HTERT RPE-1 (cell line): ENCODE measurements around the gene NTSR2.
"Not testable (repeated sequence)": the region's sequence is repeated elsewhere in the genome, so short reads cannot be mapped to it uniquely, and the experiment has no call there.

Experiments
- in situ Hi-C: fragments of 300-500 bp; cut with MboI; formaldehyde crosslinking; loops from 4 replicates; pipeline ENCODE4 v1.14.3; 2020; ENCODE audit warnings: low sequenced_read_pairs

Gene NTSR2

DNA sequence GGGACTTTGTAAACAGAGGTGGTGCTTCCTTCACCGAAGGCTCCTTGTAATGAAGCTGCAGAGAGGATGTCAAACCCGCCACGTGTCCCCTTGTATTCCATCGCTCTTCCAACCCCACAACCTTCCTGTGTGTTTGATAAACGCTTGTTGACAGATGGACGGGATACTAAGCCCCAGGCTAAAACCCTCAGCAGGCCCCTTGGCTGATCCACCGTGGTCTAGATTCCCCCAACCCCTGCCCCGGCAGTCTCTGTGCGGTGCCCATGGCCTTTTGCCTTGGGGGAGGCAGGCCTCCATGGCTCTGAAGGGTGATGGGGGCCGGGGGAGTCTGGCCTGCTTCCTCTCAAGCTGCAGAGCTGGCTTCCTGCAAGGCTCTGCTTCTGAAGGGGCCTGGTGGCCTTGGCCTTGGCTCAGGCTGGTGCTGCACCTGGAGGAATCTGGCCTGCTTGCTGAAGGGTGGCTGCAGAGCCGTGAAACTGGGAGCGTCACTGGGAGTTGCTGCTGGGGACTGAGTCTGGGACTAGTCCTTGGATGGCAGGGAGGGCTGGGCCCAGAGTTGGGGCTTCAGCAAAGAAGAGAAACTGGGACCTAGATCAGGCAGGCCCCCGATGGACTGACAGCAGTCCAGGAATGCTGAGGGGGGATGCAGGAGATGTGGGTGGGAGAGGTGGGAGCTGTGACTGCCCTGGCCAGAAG is 9.6 kb upstream of the NTSR2 start:
- in situ Hi-C loops = no loop called here

DNA sequence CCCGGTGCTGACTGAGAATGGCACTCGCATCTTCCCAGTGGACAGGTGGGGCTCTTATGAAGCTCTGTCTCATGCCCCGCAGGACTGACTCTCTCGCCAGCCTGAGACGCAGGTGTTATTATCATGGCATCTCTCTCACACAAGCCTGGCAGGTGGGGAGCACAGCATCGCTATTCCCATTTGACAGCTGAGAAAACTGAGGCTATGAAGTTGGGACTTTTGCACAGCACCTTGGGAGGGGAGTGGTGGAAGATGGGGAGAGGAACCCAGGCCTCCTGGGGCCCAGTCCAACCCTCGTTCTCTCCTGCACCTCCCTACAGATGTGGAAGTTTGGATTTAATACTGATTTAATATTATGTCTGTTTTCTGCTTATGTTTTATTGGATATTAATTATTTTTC is 9.0 kb upstream of the NTSR2 start:
- in situ Hi-C loops = no loop called here

DNA sequence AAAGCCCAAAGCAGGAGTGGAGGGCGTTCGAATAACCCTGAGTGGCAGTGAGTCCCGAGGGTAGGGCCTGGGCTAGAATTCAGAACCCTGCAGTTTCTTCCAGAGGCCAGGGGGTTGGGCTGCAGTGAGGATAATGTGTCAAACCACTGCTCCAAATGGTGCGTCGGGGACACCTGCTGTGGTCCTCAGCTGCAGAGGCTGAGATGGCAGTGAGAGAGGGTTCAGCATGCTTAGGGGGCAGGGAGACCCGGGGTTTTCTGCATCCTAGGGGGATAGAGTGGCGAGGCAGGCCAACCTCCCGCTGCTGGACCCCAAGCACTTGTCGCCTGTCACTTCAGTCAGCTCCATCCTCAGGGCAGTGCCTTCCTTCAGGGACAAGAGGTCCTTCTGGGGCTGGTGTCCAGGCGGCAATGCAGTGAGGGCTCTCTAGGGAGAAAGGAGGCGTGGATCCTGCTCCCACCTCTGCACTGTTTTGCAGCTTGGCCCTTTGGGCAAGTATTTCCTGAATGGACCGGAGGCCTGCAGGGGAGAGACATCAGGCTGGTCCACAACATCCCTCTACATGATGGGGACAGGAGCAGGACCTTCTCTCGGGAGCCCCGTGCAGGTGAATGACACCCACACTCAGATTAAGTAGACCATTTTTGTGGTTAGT is 8.4 kb upstream of the NTSR2 start:
- in situ Hi-C loops = no loop called here

DNA sequence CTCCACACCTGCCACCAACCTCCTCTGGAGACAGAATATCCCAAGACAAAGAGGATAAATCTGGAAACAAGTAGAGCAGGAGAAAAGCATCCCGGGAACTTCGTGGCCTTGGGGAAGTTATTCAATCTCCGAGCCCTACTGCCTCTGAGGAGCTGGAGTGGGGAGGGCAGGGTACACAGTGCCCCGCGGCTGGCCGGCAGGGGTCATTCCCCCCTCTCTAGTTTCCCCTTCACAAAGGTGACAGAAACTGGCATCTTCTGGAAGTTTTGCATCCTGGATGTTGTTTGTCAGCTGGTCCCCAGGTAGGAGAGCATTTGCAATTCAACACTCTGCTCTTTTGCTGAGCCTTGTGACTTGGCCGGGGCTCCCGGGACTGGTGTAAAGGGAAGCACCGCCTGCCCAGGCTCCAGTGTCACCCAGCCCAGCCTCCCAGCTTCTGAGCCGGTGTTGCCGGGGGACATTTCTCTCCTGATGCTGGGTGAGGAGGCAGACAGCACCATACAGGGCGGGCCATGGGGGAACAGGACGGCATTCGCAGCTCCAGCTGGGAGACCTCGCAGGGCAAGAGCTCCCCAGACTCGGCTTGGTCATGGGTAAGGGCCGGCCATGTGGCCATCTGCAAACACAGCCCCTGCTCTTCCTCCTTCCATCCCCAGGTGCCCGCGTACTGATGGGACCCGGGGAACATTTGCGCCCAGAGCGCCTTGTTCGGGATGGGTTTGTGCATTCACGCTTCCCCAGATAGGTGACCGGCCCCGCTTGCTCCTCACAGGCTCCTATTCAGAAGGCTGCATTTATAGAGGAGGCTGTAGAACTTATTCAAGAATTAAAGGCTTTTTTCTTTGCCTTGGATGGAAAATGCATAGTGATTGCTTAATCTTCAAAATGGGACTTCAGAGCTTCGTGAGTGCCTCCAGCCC is 7.4 kb upstream of the NTSR2 start:
- in situ Hi-C loops = no loop called here

DNA sequence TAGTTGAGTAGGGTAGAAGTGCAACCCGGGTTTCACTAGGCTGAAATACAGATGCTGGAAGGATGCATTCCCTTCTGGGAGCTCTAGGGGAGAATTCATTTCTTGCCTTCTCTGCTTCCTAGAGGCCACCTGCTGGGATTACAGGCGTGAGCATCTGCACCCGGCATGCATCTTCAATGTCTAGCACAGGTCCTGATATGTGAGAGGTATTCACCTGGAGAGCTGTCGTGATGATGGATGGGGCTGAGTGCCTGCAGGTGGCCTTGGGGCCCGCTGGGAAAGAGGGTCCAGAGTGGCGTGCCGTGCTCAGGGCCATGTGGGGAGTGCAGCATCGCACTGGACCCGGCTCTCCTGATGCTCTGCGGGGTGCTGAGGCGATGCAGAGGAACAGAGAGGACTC is 6.6 kb upstream of the NTSR2 start:
- in situ Hi-C loops = no loop called here

DNA sequence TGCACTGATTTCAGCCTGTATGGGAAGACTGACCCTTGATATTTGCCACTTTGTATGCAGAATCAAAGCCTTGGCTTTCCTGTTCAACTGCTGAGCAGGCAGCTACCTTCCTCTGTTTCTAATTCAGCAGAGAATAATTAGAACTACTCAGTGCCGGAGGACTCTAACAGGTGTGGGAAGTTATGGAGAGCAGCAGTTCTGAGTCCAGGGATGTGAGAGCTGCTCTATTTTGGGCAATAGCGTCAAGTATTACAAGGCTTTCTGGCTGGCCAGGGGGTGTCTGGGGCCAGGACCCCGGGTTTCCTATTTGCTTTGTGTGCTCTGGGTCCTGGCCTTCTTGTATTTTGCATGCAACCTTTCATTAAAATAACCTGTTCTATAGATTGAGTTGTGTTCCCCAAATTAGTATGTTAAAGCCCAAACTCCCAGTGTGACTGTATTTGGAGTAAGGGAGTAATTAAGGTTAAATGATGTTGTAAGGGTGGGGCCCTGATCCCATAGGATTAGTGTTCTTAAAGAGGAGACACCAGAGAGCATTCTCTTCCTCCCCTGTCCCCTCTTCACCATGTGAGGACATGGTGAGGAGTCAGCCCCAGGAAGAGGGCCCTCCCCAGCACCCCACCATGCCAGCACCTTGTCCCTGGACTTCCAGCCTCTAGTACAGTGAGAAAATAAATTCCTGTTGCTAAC is 5.6 kb upstream of the NTSR2 start:
- in situ Hi-C loops = no loop called here

DNA sequence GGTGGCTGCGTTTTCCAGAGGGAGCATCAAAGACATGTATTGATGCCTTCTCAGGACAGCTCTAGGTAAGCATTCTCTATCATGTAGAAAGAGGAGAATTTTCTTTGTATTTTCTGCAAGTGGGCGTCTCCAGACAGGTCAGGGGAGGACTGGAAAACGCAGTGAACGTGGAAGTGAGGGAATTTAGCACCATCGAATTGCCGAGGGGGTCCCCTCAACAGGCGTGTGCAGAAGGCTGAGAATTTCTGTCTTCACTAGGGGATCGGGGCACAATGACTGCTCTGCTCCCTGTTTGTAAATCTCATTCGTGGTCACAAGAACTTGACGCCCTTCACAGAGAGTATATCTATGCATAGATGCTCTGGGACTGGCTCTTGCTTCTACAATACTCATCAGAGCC is 5.0 kb upstream of the NTSR2 start:
- in situ Hi-C loops = no loop called here

DNA sequence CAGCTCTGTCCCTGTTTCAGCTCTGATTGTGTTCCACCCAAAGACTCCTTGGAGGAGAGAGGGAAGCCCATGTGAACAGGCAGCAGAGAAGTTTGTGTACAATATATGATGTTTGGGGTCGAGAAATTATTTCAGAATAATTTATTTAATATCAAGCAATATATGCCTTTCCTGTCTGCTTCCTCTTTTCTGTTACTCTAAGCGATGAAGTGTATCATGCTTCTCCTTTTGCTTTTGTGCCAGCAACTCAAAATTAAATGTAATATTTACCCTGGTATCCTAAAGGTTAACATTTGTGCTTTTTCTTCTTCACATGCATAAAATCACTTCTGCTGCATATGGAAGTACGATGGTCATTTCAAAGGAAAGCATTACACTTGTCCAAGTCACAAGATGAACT is 2.4 kb upstream of the NTSR2 start:
- in situ Hi-C loops = no loop called here

DNA sequence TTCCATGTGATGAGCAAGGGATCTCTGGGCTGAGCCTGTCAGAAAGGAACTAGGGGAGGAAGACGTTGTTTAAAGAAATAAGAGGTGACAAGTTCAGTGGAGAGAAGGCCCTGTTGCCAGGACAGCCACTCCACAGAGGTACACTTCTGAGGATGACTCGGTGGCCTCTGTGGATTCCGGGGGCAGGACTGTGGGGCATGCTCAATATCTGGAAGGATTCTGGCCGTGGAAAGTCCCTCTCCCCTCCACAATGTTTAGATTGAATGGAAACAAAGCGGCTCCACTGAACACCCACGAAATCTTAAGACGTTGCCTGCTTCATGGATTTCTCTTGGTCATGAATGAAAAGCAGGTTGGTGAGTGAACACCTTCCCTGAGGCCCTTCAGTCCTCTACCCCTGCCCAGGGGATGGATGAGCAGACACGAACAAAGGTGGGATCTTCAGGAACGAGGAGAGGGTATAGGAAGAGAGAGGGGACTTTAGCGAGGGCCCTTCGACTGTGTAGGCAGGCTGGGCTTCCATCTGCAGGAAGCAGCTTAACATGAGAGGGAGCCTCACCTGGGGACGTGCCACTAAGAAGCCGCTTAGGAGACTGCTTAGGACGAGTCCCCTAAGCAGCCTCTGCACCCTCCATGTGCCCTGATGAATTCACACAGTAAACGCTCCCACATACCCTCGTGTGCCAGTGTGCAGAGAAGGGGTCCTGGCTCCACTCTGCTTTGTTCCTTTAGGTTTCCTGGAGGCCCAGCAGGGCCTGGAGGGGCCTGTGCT is 1.9 kb downstream of the NTSR2 start:
- in situ Hi-C loops = no loop called here

DNA sequence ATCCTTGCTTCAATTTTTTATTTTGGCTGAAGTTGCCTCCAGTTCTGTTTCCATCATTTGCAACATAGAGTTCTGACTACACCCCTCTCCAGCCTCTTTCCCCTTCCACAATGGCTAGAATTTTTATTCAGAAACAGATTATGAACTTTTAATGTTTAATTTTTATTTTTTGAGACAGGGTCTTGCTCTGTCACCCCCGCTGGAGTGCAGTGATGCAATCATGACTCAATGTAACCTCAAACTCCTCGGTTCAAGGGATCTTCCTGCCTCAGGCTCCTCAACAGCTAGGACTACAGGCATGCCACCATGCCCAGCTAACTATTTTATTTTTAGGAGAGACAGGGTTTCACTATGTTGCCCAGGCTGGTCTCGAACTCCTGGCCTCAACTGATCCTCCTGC is 2.8 kb downstream of the NTSR2 start:
- in situ Hi-C loops = no loop called here

DNA sequence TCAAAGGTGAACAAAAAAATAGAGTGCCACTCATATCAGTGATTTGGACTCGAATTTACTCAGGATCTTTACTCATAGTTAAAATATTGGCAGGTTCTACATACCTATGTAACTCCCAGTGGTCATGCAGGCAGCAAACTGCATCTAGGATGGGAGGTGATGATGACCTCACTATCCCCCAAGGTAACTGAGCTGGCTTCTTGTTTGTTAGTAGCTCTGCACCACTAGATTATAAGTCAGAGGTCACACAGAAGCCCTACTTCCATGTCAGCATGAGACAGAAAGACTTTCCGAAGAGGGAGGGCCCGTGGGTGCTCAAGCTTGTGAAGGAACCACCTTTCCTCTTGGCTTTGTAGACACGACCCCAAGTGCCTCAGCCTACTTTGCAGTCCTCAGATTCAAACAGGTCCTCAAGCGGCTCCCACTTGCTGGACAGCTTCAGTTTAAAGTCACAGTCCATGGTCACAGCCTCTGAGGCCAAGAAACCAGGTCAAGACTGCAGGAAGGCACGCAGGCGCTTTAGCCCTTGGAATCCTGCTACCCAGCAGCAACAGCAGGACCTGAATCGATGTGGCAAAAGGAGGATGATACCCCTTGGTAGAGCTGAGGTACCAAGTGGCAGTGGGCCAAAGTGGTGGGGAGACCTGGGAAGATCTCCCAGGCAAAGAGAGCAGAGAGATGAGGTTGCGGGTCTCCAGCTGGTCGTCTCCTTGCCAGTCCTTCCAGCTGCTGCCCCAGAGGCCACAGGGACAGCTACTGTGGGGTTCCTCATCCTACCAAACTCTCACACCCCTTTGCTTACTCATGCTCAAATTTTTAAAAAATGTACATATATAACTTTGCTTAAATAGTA is 4.3 kb downstream of the NTSR2 start:
- in situ Hi-C loops = no loop called here

DNA sequence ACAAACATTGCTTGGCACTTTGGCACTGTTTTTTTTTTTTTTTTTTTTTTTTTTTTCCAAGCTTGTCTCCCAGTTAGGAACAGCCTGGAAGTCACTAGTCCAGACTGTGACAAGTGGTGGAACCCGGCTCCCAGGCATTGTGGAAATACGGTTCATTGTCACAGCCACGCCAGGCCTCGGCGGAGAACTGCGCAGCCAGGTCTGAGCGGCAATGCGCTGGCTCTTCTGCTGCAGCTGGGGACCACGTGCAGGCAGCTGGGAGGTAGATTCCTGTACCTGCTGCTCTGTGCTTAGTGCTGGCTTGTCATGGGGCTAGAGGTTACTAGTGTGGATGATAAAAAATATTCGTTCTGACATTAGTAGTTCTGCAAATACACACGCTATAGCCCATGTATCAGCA is 5.0 kb downstream of the NTSR2 start:
- in situ Hi-C loops = no loop called here

DNA sequence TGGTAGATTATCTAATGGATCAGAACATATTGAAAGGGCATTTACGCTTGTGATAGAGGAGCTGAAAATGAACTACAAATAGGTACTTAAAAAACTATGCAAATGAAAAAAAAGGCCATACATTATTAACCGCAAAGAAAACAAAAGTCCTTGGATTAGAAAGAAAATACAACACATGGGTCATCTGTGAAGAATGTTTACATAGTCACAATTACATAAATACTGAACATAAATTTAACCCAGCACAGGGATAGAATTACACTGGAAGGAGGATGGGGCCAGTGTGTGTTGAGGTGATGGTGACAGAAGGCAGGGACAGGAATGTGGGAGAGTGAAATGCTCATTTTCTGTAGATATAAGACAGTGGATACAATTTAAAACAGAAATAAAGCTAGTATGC is 6.6 kb downstream of the NTSR2 start:
- in situ Hi-C loops = no loop called here

DNA sequence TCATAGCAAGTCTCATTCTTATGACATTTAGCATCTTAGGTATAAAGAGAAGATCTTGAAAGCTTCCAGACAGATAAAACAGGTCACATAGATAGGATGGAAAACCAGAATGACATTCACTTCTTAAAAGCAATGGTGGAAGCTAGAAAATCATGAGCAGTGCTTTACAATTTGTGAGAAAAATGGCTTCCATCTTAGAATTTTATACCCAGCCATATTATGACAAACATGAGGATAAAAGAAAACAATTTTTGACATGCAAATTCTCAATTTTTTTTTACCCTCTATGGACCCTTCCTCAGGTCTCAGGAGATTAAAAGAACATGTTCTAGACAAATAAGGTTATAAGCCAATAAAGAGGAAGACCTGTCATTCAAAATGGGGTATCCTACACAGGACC is 7.1 kb downstream of the NTSR2 start:
- in situ Hi-C loops = no loop called here

DNA sequence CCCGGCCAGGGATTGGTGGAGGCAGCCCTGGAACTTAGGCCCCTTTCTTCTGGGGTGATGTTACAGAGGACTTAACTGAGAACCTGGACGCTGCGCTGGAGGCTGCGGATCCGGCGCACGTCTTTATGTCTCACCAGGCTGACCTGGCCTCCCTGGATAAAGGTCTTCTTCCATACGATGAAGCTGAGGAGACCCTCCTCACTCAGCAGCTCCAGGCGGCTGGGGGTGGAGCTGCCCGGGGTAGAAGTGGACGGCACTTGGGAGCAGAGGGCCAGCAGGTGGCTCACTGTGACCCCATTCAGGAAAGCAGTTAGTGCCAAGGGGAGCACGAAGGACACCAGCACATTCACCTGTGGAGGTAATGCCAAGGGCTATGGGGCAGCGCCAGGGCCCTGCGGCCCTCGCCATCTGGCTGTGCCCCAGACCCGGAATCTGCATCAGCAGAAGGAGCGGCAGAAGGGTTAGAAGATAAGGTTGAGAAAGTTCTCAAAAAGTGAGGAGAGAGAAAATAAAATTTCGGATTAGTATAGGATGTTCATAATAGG is 8.0 kb downstream of the NTSR2 start:
- in situ Hi-C loops = no loop called here

DNA sequence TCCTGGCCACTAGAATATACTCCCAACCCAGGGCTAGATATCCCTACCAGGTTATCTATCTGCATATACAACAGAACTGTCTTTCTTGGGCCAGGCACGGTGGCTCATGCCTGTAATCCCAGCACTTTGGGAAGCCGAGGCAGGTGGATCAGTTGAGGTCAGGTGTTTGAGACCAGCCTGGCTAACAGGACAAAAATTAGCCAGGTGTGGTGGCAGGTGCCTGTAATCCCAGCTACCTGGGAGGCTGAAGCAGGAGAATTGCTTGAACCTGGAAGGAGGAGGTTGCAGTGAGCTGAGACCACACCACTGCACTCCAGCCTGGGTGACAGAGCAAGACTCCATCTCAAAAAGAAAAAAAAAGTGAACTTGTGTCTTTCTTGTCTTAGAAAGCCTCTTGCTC is 9.6 kb downstream of the NTSR2 start:
- in situ Hi-C loops = not testable (repeated sequence)

DNA sequence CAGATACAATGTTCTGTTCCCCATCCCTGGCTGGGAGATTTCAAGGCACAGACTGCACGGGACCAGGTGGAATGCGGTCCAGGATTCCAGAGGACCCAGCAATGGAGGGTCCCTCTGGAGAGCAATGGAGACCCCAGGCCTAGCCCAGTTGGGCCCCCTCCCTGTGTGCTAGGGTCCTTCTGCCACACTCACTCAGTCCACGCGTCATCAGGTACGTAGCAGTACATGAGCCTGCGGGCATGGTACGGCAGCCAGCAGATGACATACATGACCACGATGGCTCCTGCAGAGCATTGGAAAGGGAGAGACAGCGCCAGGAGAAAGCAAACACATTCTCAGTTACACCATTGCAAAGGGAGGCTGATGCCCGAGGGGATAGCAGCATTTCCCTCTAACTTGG is 10.1 kb downstream of the NTSR2 start:
- in situ Hi-C loops = no loop called here

DNA sequence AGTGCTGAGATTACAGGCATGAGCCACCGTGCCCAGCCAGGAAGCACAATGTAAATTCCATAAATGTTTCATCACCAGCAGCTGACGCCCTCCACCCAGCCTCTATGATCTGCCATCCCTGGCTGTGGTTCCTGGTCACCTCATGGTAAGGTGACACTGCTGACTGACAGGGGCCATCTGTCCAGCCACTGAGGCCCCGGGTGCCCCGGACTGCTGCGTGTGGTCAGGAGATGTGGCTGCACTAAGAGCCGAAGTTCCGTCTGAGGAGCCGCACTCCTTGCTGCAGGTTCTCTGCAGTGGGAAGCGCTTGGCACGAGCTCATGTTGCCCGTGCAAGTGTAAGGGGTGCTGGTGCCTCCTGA is 10.9 kb downstream of the NTSR2 start:
- in situ Hi-C loops = no loop called here
